SK-N-MC (cell line): ENCODE measurements around the gene CLCN6.

Source experiments
- EZH2 ChIP-seq: fragments of 200-600 bp; sonication (generic); IDR thresholded peaks from one replicate; pipeline ENCODE4 v1.6.1; 2017; ENCODE audit warnings: antibody characterized with exemption
- FOXP2 ChIP-seq: optimal IDR thresholded peaks from 2 replicates; pipeline ENCODE3; 2011; ENCODE audit warnings: mild to moderate bottlenecking, moderate library complexity; ENCODE audit not compliant: insufficient read depth; ENCODE audit errors: extremely low read length, control extremely low read depth
- POLR2AphosphoS5 ChIP-seq: IDR thresholded peaks from 2 replicates; pipeline ENCODE4 v1.6.1; 2012; ENCODE audit warnings: mild to moderate bottlenecking, low read depth, low read length, borderline replicate concordance

DNA sequence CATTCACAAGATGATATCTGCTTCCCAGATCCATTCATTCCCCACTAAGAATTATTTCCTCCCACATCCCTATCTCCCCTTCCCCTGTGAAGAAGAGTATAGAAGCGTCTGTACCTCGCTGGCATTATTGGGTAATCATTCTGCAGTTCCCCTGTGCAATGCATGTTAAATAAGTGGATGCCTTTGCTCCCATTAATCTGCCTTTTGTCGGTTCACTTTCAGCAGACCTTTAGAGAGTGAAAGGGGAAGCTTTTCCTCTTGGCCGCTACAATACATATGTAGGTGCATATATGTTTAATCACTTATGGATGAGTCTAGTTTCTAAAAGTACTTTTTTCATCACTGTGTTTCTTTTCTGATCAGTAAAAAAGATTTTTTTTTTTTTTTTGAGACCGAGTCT lies 7.0 kb downstream of the CLCN6 start:
- TF ChIP-seq EZH2, result no peak
- no peak for TF ChIP-seq FOXP2
- TF ChIP-seq POLR2AphosphoS5, result no peak
